GM23248 (cell line): ENCODE results near the gene LGR5. TPM values are rescaled to one million over a fixed set of nuclear protein-coding genes. Genes with fewer than 3 reads are reported as not detected.

Experiments used
- DNase-seq: peaks from one replicate; pipeline ENCODE4 v3.0.0-alpha.2; 2015
- H2AFZ ChIP-seq: fragments of 200-600 bp; sonication (generic); 2 replicates; pipeline ENCODE4 v1.6.1; 2016; ENCODE audit warnings: antibody characterized with exemption
- H3F3A ChIP-seq: fragments of 200-600 bp; sonication (generic); 2 replicates; pipeline ENCODE4 v1.6.1; 2016; ENCODE audit warnings: mild to moderate bottlenecking, antibody characterized with exemption, mixed run types; ENCODE audit not compliant: insufficient read depth
- H3K27ac ChIP-seq: fragments of 200-600 bp; sonication (generic); 2 replicates; pipeline ENCODE4 v1.5.1; 2016; ENCODE audit warnings: mild to moderate bottlenecking
- H3K27me3 ChIP-seq: fragments of 200-600 bp; sonication (generic); replicated peaks from 2 replicates; pipeline ENCODE4 v1.6.1; 2016; ENCODE audit warnings: mild to moderate bottlenecking; ENCODE audit not compliant: insufficient read depth
- H3K36me3 ChIP-seq: fragments of 200-600 bp; sonication (generic); 2 replicates; pipeline ENCODE4 v1.6.1; 2016; ENCODE audit warnings: low read depth, mild to moderate bottlenecking
- H3K4me1 ChIP-seq: fragments of 200-600 bp; sonication (generic); 2 replicates; pipeline ENCODE4 v1.6.1; 2016; ENCODE audit warnings: mild to moderate bottlenecking; ENCODE audit not compliant: insufficient read depth
- H3K4me2 ChIP-seq: fragments of 200-600 bp; sonication (generic); one replicate; pipeline ENCODE4 v1.6.1; 2016; ENCODE audit warnings: mild to moderate bottlenecking; ENCODE audit not compliant: unreplicated experiment
- H3K4me3 ChIP-seq: fragments of 200-600 bp; sonication (generic); 2 replicates; pipeline ENCODE4 v1.5.1; 2016; ENCODE audit warnings: mild to moderate bottlenecking
- H3K79me2 ChIP-seq: fragments of 200-600 bp; sonication (generic); 2 replicates; pipeline ENCODE4 v1.6.1; 2016; ENCODE audit warnings: mild to moderate bottlenecking; ENCODE audit not compliant: insufficient read depth
- H3K9ac ChIP-seq: fragments of 200-600 bp; sonication (generic); 2 replicates; pipeline ENCODE4 v1.6.1; 2016; ENCODE audit warnings: mild to moderate bottlenecking
- H3K9me2 ChIP-seq: fragments of 200-600 bp; sonication (generic); 2 replicates; pipeline ENCODE4 v1.6.1; 2016; ENCODE audit warnings: mixed run types, mild to moderate bottlenecking, moderate library complexity; ENCODE audit not compliant: insufficient read depth
- H3K9me3 ChIP-seq: fragments of 200-600 bp; sonication (generic); one replicate; pipeline ENCODE4 v1.6.1; 2017; ENCODE audit warnings: low read depth
- H4K20me1 ChIP-seq: fragments of 200-600 bp; sonication (generic); 2 replicates; pipeline ENCODE4 v1.6.0; 2016; ENCODE audit not compliant: insufficient read depth
- EZH2 ChIP-seq: fragments of 200-600 bp; sonication (generic); IDR thresholded peaks from 2 replicates; pipeline ENCODE4 v1.6.1; 2018; ENCODE audit warnings: antibody characterized with exemption, mild to moderate bottlenecking; ENCODE audit not compliant: insufficient read depth, poor library complexity, severe bottlenecking
- EZH2phosphoT487 ChIP-seq: fragments of 200-600 bp; sonication (generic); IDR thresholded peaks from 2 replicates; pipeline ENCODE4 v1.6.1; 2018; ENCODE audit warnings: antibody characterized with exemption, moderate library complexity, mild to moderate bottlenecking, low read depth; ENCODE audit not compliant: insufficient read depth
- WGBS, 2 experiments: methylation state at CpG; one replicate each; pipeline ENCODE4 v1.1.6; 2015 to 2017; ENCODE audit warnings: low lambda C conversion rate in 2 of 2, low coverage in 1 of 2; ENCODE audit errors: missing lambda C conversion rate in 2 of 2; 5-methylcytosine and 5-hydroxymethylcytosine counted together
- in situ Hi-C: fragments of 300-500 bp; cut with MboI; formaldehyde crosslinking; loops from 2 replicates; pipeline ENCODE4 v1.15.0; 2020
- polyA plus RNA-seq: library from polyadenylated mRNA; unstranded; fragments of >200 nt; fragmentation: Nextera tagmentation; extraction: Ambion mirVana; gene quantifications from 2 replicates; pipeline ENCODE4 v1.2.1, GENCODE V29; 2016
- total RNA-seq: library from RNA; depleted of rRNA; stranded (reverse); fragments of >200 nt; shearing (Covaris generic); gene quantifications from 2 replicates; pipeline ENCODE4 v1.2.3, GENCODE V29; 2014

Gene LGR5
- total and polyA plus RNA-seq, 2 experiments from 2014 or later, result not detected

GRCh38 chr12:71521125-71521524 is 81.5 kb downstream of the LGR5 start:
- Histone ChIP-seq H3K27ac (no peak overlapping the region), H4K20me1 (no peaks in the 10 kb centered on the region), H3K4me3 (no peak overlapping the region), H2AFZ (no peak overlapping the region), H3K36me3 (no peaks in the 10 kb centered on the region), H3K9me3 (no peaks in the 10 kb centered on the region), H3K4me1 (no peaks in the 10 kb centered on the region), H3K9ac (no peak overlapping the region), H3K9me2 (no peaks in the 10 kb centered on the region), H3F3A (no peaks in the 10 kb centered on the region), H3K4me2 (no peak overlapping the region), H3K27me3 (no peaks in the 10 kb centered on the region), H3K79me2 (no peaks in the 10 kb centered on the region)
- TF ChIP-seq EZH2, result no peak
- TF ChIP-seq EZH2phosphoT487, result no peak
- WGBS, 2 experiments, result 63 to 71% methylated on average over 4 of the region's 4 CpGs
- DNase-seq, result no peak
- in situ Hi-C loops, result no loop called here

GRCh38 chr12:71524626-71525025 is 85.0 kb downstream of the LGR5 start:
- H2AFZ ChIP-seq, result no peak overlapping the region
- no peaks in the 10 kb centered on the region for H3K9me2 ChIP-seq
- H4K20me1 ChIP-seq, result no peaks in the 10 kb centered on the region
- no peak overlapping the region for H3K27ac ChIP-seq
- no peaks in the 10 kb centered on the region for H3K9me3 ChIP-seq
- H3F3A ChIP-seq, result no peaks in the 10 kb centered on the region
- TF ChIP-seq EZH2phosphoT487 (no peak), EZH2 (no peak)
- WGBS, 2 experiments, result 57 to 67% methylated on average over 2 of the region's 2 CpGs
- no peak for DNase-seq
- H3K27me3 ChIP-seq, result no peaks in the 10 kb centered on the region
- H3K36me3 ChIP-seq, result no peaks in the 10 kb centered on the region
- no peak overlapping the region for H3K9ac ChIP-seq
- no peaks in the 10 kb centered on the region for H3K79me2 ChIP-seq
- H3K4me2 ChIP-seq, result no peak overlapping the region
- H3K4me3 ChIP-seq, result no peak overlapping the region
- in situ Hi-C loops, result no loop called here
- H3K4me1 ChIP-seq, result no peaks in the 10 kb centered on the region

- Histone ChIP-seq H3K27me3 (no peaks in the 10 kb centered on the region), H3F3A (no peaks in the 10 kb centered on the region), H3K9ac (no peak overlapping the region), H3K4me1 (no peaks in the 10 kb centered on the region), H3K4me2 (no peak overlapping the region), H2AFZ (no peak overlapping the region), H3K27ac (no peak overlapping the region), H4K20me1 (no peaks in the 10 kb centered on the region), H3K4me3 (no peak overlapping the region), H3K9me3 (no peaks in the 10 kb centered on the region), H3K9me2 (no peaks in the 10 kb centered on the region), H3K79me2 (no peaks in the 10 kb centered on the region), H3K36me3 (no peaks in the 10 kb centered on the region)
- TF ChIP-seq EZH2phosphoT487, result no peak
- no peak for TF ChIP-seq EZH2
- WGBS, 2 experiments, result 80% methylated on average over 2 of the region's 2 CpGs
- in situ Hi-C loops, result no loop called here
- DNase-seq, result no peak
These were observed 94.1 kb downstream of the LGR5 start for GRCh38 chr12:71533703-71534102.

GRCh38 chr12:71536279-71536938 is 96.8 kb downstream of the LGR5 start:
- Histone ChIP-seq H2AFZ (no peak overlapping the region), H4K20me1 (no peaks in the 10 kb centered on the region), H3K36me3 (no peaks in the 10 kb centered on the region), H3K4me2 (no peak overlapping the region), H3F3A (no peaks in the 10 kb centered on the region), H3K9ac (no peak overlapping the region), H3K27ac (no peak overlapping the region), H3K79me2 (no peaks in the 10 kb centered on the region), H3K9me3 (no peaks in the 10 kb centered on the region), H3K27me3 (peaks cover 3% of the 10 kb centered on the region; the same call in 1 of the 2 replicates), H3K4me3 (no peak overlapping the region), H3K4me1 (no peaks in the 10 kb centered on the region), H3K9me2 (no peaks in the 10 kb centered on the region)
- in situ Hi-C loops, result no loop called here
- no peak for DNase-seq
- 60 to 65% methylated on average over 2 of the region's 2 CpGs for WGBS, 2 experiments
- no peak for TF ChIP-seq EZH2
- no peak for TF ChIP-seq EZH2phosphoT487
